Smooth muscle cell (in vitro differentiated cells): ENCODE measurements around the gene RGS10. TPM values are rescaled to one million over a fixed set of nuclear protein-coding genes. Genes with fewer than 3 reads are reported as not detected.

Source experiments
- DNase-seq: peaks from one replicate; lab custom pipeline; 2025; ENCODE audit not compliant: unreplicated experiment; lab: John Stamatoyannopoulos, UW
- H2AFZ ChIP-seq: fragments of 200-600 bp; sonication (generic); 2 replicates; pipeline ENCODE4 v1.6.0; 2016; ENCODE audit warnings: antibody characterized with exemption, low read depth, mild to moderate bottlenecking
- H3F3A ChIP-seq: fragments of 200-600 bp; sonication (generic); 2 replicates; pipeline ENCODE4 v1.6.0; 2017; ENCODE audit warnings: antibody characterized with exemption, low read depth
- H3K27ac ChIP-seq: fragments of 200-600 bp; sonication (generic); 2 replicates; pipeline ENCODE4 v1.5.1; 2016; ENCODE audit warnings: low read depth, mild to moderate bottlenecking
- H3K27me3 ChIP-seq: fragments of 200-600 bp; sonication (generic); 2 replicates; pipeline ENCODE4 v1.6.1; 2016; ENCODE audit warnings: low read depth, mild to moderate bottlenecking
- H3K36me3 ChIP-seq: fragments of 200-600 bp; sonication (generic); 2 replicates; pipeline ENCODE4 v1.5.1; 2016; ENCODE audit warnings: low read depth
- H3K4me1 ChIP-seq: fragments of 200-600 bp; sonication (generic); 2 replicates; pipeline ENCODE4 v1.5.1; 2016; ENCODE audit warnings: low read depth
- H3K4me2 ChIP-seq: fragments of 200-600 bp; sonication (generic); 2 replicates; pipeline ENCODE4 v1.6.0; 2016; ENCODE audit warnings: mild to moderate bottlenecking
- H3K4me3 ChIP-seq: fragments of 200-600 bp; sonication (generic); 2 replicates; pipeline ENCODE4 v1.5.1; 2016; ENCODE audit warnings: mild to moderate bottlenecking
- H3K79me2 ChIP-seq: fragments of 200-600 bp; sonication (generic); 2 replicates; pipeline ENCODE4 v1.6.0; 2016; ENCODE audit warnings: low read depth, mild to moderate bottlenecking
- H3K9ac ChIP-seq: fragments of 200-600 bp; sonication (generic); 2 replicates; pipeline ENCODE4 v1.6.0; 2016; ENCODE audit warnings: low read depth
- H3K9me3 ChIP-seq: fragments of 200-600 bp; sonication (generic); replicated peaks from 2 replicates; pipeline ENCODE4 v1.5.1; 2016; ENCODE audit warnings: low read depth
- H4K20me1 ChIP-seq: fragments of 200-600 bp; sonication (generic); 2 replicates; pipeline ENCODE4 v1.6.0; 2016; ENCODE audit warnings: low read depth
- CTCF ChIP-seq: fragments of 200-600 bp; sonication (generic); IDR thresholded peaks from 2 replicates; pipeline ENCODE4 v1.5.1; 2017; ENCODE audit warnings: borderline replicate concordance, mild to moderate bottlenecking, antibody characterized with exemption; ENCODE audit not compliant: insufficient read depth, poor library complexity, severe bottlenecking
- WGBS: methylation state at CpG from one replicate; pipeline ENCODE4 v1.1.7; 2016; ENCODE audit warnings: low lambda C conversion rate; 5-methylcytosine and 5-hydroxymethylcytosine counted together
- polyA plus RNA-seq: library from polyadenylated mRNA; unstranded; fragments of >200 nt; fragmentation: Nextera tagmentation; extraction: Ambion mirVana; gene quantifications from 2 replicates; pipeline ENCODE4 v1.2.1, GENCODE V29; 2016
- total RNA-seq: library from RNA; depleted of rRNA; stranded (reverse); fragments of >200 nt; gene quantifications from 2 replicates; pipeline ENCODE4 v1.2.3, GENCODE V29; 2014

The RGS10 gene
- total and polyA plus RNA-seq, 2 experiments from 2014 or later = 40.2 to 72.5 TPM

- Histone ChIP-seq H3K4me3 (no peak overlapping the region), H3K9ac (peak overlapping the region; percentile 48), H3K36me3 (no peaks in the 10 kb centered on the region), H3K27ac (peak overlapping the region; percentile 95), H3K9me3 (no peaks in the 10 kb centered on the region), H3F3A (peaks cover 14% of the 10 kb centered on the region), H3K4me2 (peak overlapping the region; percentile 77), H3K27me3 (no peaks in the 10 kb centered on the region), H4K20me1 (no peaks in the 10 kb centered on the region), H3K4me1 (peaks cover 11% of the 10 kb centered on the region), H3K79me2 (no peaks in the 10 kb centered on the region), H2AFZ (no peak overlapping the region)
- DNase-seq = no peak
- no peak for TF ChIP-seq CTCF
- WGBS = 27% methylated on average over 8 of the region's 8 CpGs
Observed at GRCh38 chr10:119500123-119500795, 42.3 kb downstream of the RGS10 start.

DNA sequence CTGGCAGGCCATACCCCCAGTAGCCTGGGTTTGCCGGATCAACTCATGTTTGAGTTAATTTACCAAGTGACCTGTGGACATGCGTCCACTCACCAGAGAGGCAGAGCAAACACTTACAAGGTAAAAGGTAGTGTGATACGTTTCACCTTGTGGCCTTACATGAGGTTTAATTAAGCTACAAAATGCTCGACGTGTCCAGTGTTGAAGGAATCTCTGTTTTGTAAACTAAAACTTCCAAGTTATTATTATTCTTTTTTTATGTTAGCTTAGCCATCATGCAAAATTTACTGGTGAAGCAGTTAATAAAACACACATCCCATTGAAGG lies 42.9 kb downstream of the RGS10 start:
- H3K9me3 ChIP-seq = no peaks in the 10 kb centered on the region
- H3K27ac ChIP-seq = peak overlapping the region; percentile 95
- no peak for TF ChIP-seq CTCF
- H3K4me2 ChIP-seq = peak overlapping the region; percentile 77
- H3K9ac ChIP-seq = peak overlapping the region; percentile 48
- H4K20me1 ChIP-seq = no peaks in the 10 kb centered on the region
- H3K4me3 ChIP-seq = no peak overlapping the region
- H2AFZ ChIP-seq = no peak overlapping the region
- H3K4me1 ChIP-seq = peaks cover 11% of the 10 kb centered on the region
- H3K36me3 ChIP-seq = no peaks in the 10 kb centered on the region
- WGBS = 43% methylated on average over 5 of the region's 5 CpGs
- H3K27me3 ChIP-seq = no peaks in the 10 kb centered on the region
- H3K79me2 ChIP-seq = no peaks in the 10 kb centered on the region
- H3F3A ChIP-seq = peaks cover 18% of the 10 kb centered on the region
- no peak for DNase-seq

DNA sequence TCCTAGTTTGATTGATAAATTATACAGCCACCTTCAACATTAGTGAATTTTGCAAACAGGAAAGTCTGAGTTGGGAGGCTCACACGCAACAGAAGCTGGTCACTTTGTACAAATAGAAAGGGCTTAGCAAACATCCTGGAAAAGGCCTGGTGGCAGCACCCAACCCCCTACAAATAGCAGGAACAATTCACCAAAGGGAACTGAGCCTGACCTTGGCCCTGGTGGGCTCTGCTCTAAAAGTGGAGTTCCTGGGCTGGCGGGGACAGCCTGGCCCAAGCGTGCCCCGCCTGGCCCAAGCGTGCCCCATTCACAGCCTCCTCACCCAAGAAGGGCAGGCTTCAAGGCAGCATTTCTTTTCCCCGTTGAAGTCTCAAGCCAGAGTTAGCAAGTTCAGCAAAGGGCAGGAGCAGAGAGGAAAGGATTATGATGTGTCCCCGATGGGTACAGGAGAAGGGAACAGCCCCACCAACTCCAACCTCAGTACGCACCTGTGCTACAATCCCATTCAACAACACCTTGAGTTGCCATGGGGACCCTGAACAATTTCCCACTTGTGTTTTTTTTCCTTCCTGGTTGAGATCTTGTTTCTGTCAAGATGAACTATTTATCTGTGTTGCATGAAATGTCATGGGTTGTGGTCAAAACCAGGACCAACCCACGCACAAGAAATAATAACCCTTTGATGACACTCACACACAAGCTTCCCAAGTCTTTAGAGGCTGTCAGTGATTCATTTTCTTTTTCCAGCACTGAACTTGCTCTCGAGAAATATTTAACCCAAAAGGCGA lies 43.4 kb downstream of the RGS10 start:
- H3K79me2 ChIP-seq = no peaks in the 10 kb centered on the region
- no peak for TF ChIP-seq CTCF

More for the DNA sequence above, 43.4 kb downstream of the RGS10 start:
- WGBS = 53% methylated on average over 11 of the region's 11 CpGs
- Histone ChIP-seq H3K4me1 (peaks cover 11% of the 10 kb centered on the region), H3K36me3 (no peaks in the 10 kb centered on the region), H4K20me1 (no peaks in the 10 kb centered on the region), H2AFZ (no peak overlapping the region), H3K27ac (peak overlapping the region; percentile 95), H3K9ac (peak overlapping the region; percentile 64), H3K4me3 (no peak overlapping the region), H3F3A (peaks cover 23% of the 10 kb centered on the region), H3K27me3 (no peaks in the 10 kb centered on the region), H3K4me2 (peak overlapping the region; percentile 77), H3K9me3 (no peaks in the 10 kb centered on the region)
- DNase-seq = no peak
